GM21390 (cell line): ENCODE measurements around the gene COL24A1.
"Not testable (repeated sequence)": the region's sequence is repeated elsewhere in the genome, so short reads cannot be mapped to it uniquely, and the experiment has no call there.

Experiments
- ATAC-seq: cut with Tn5 transposase; IDR thresholded peaks from one replicate; pipeline ENCODE4 v1.9.1; 2021; ENCODE audit not compliant: unreplicated experiment

Gene COL24A1

GRCh38 chr1:86085741-86086409 is 70.7 kb downstream of the COL24A1 start:
- ATAC-seq, result peak; percentile 59

GRCh38 chr1:86084998-86085397 is 71.6 kb downstream of the COL24A1 start:
- no peak for ATAC-seq

GRCh38 chr1:86082183-86082582 is 74.4 kb downstream of the COL24A1 start:
- ATAC-seq, result peak; percentile 53

GRCh38 chr1:86072474-86072873 is 84.1 kb downstream of the COL24A1 start:
- not testable (repeated sequence) for ATAC-seq

- not testable (repeated sequence) for ATAC-seq
Observed at GRCh38 chr1:86071870-86072269, 84.7 kb downstream of the COL24A1 start.

GRCh38 chr1:86069757-86070145 is 86.8 kb downstream of the COL24A1 start:
- ATAC-seq, result no peak

GRCh38 chr1:86068841-86069756 is 87.5 kb downstream of the COL24A1 start:
- ATAC-seq, result no peak

- no peak for ATAC-seq
Observed at GRCh38 chr1:86068271-86068721, 88.3 kb downstream of the COL24A1 start.

GRCh38 chr1:86067626-86068025 is 88.9 kb downstream of the COL24A1 start:
- ATAC-seq, result no peak

GRCh38 chr1:86064899-86065298 is 91.7 kb downstream of the COL24A1 start:
- no peak for ATAC-seq

GRCh38 chr1:86063721-86064120 is 92.9 kb downstream of the COL24A1 start:
- ATAC-seq, result no peak

GRCh38 chr1:86062453-86062852 is 94.1 kb downstream of the COL24A1 start:
- no peak for ATAC-seq

GRCh38 chr1:86061551-86061990 is 95.0 kb downstream of the COL24A1 start:
- ATAC-seq, result peak; percentile 52

- no peak for ATAC-seq
Observed at GRCh38 chr1:86054396-86054795, 102.2 kb downstream of the COL24A1 start.

- peak; percentile 80 for ATAC-seq
Observed at GRCh38 chr1:86052948-86053698, 103.4 kb downstream of the COL24A1 start.

GRCh38 chr1:86035101-86035500 is 121.5 kb downstream of the COL24A1 start:
- no peak for ATAC-seq

- ATAC-seq, result no peak
Observed at GRCh38 chr1:86030180-86030579, 126.4 kb downstream of the COL24A1 start.

- ATAC-seq, result peak; percentile 74
Observed at GRCh38 chr1:86018283-86018923, 138.2 kb downstream of the COL24A1 start.

GRCh38 chr1:86016076-86016759 is 140.4 kb downstream of the COL24A1 start:
- peak; percentile 63 for ATAC-seq

GRCh38 chr1:86015375-86015774 is 141.2 kb downstream of the COL24A1 start:
- ATAC-seq, result no peak
